SK-N-SH (cell line): ENCODE measurements around the gene SPTAN1. TPM values are rescaled to one million over a fixed set of nuclear protein-coding genes. Genes with fewer than 3 reads are reported as not detected.
"Not testable (repeated sequence)": the region's sequence is repeated elsewhere in the genome, so short reads cannot be mapped to it uniquely, and the experiment has no call there.

Experiments
- CTCF ChIA-PET: fragments of 300-600, 350-600 bp; formaldehyde crosslinking; extraction: SDS; loops from one replicate; lab custom pipeline; 2021; lab: Yijun Ruan, JAX
- POLR2A ChIA-PET: fragments of 350-600 bp; sonication (Branson Sonifier 250); formaldehyde crosslinking; extraction: SDS; loops from one replicate; lab custom pipeline; 2020; ENCODE audit warnings: antibody characterized with exemption, inconsistent platforms; lab: Yijun Ruan, JAX
- DNase-seq: peaks from one replicate; pipeline ENCODE4 v3.0.0; 2012
- H2AFZ ChIP-seq: fragments of 200-600 bp; sonication (generic); 2 replicates; pipeline ENCODE4 v1.8.1; 2016; ENCODE audit warnings: antibody characterized with exemption, mild to moderate bottlenecking, low read depth
- H3F3A ChIP-seq: fragments of 200-600 bp; sonication (generic); replicated peaks from 2 replicates; pipeline ENCODE3; 2016; ENCODE audit warnings: antibody characterized with exemption, mild to moderate bottlenecking; ENCODE audit not compliant: insufficient read depth
- H3K27ac ChIP-seq, 2 experiments: fragments of 200-500 bp in 1 of 2; fragments of 200-600 bp in 1 of 2; sonication (Bioruptor generic) in 1 of 2; sonication (generic), shearing (Covaris generic) in 1 of 2; 2 replicates each; pipeline versions ENCODE4 v1.5.1 to v1.6.1; 2014 to 2016; ENCODE audit warnings: low read depth in 2 of 2, inconsistent platforms in 1 of 2, low read length in 1 of 2, mild to moderate bottlenecking in 1 of 2, mixed read lengths in 1 of 2
- H3K27me3 ChIP-seq: fragments of 200-600 bp; sonication (generic), shearing (Covaris generic); 2 replicates; pipeline ENCODE4 v1.6.1; 2016; ENCODE audit warnings: mixed run types; ENCODE audit not compliant: insufficient read depth
- H3K36me3 ChIP-seq, 2 experiments: fragments of 200-500 bp in 1 of 2; fragments of 200-600 bp in 1 of 2; sonication (Bioruptor generic) in 1 of 2; sonication (generic) in 1 of 2; replicated peaks in 1 of 2; 2 replicates each; pipeline versions ENCODE3 to v1.5.1; 2014 to 2016; ENCODE audit warnings: low read length in 1 of 2, mild to moderate bottlenecking in 1 of 2; ENCODE audit not compliant: insufficient read depth in 2 of 2, control insufficient read depth in 1 of 2
- H3K4me1 ChIP-seq, 2 experiments: fragments of 200-500 bp in 1 of 2; fragments of 200-600 bp in 1 of 2; sonication (Bioruptor generic) in 1 of 2; sonication (generic), shearing (Covaris generic) in 1 of 2; 2 replicates each; pipeline versions ENCODE4 v1.5.1 to v1.6.1; 2014 to 2016; ENCODE audit warnings: low read depth in 1 of 2, low read length in 1 of 2, mixed run types in 1 of 2; ENCODE audit not compliant: insufficient read depth in 2 of 2, control insufficient read depth in 1 of 2
- H3K4me2 ChIP-seq: fragments of 200-600 bp; sonication (generic), shearing (Covaris generic); 2 replicates; pipeline ENCODE4 v1.6.1; 2017; ENCODE audit warnings: mixed run types
- H3K4me3 ChIP-seq, 2 experiments: fragments of 200-500 bp in 1 of 2; fragments of 200-600 bp in 1 of 2; sonication (Bioruptor generic) in 1 of 2; sonication (generic), shearing (Covaris generic) in 1 of 2; 2 replicates each; pipeline versions ENCODE4 v1.5.1 to v1.8.1; 2014 to 2016; ENCODE audit warnings: low read depth in 2 of 2, inconsistent platforms in 1 of 2, low read length in 1 of 2, mild to moderate bottlenecking in 1 of 2, mixed read lengths in 1 of 2, moderate library complexity in 1 of 2
- H3K79me2 ChIP-seq: fragments of 200-600 bp; sonication (generic); 2 replicates; pipeline ENCODE4 v1.8.1; 2017; ENCODE audit warnings: mild to moderate bottlenecking; ENCODE audit not compliant: insufficient read depth
- H3K9ac ChIP-seq: fragments of 200-600 bp; sonication (generic); 2 replicates; pipeline ENCODE4 v1.6.1; 2017; ENCODE audit warnings: mixed run types
- H3K9me2 ChIP-seq: fragments of 200-600 bp; sonication (generic); 2 replicates; pipeline ENCODE4 v1.6.1; 2017; ENCODE audit warnings: mixed run types
- H3K9me3 ChIP-seq: fragments of 200-600 bp; sonication (generic); 2 replicates; pipeline ENCODE4 v1.6.1; 2017; ENCODE audit warnings: mixed run types, mild to moderate bottlenecking, moderate library complexity
- H4K20me1 ChIP-seq: fragments of 200-600 bp; sonication (generic); 2 replicates; pipeline ENCODE4 v1.6.1; 2017; ENCODE audit warnings: mild to moderate bottlenecking, mixed run types; ENCODE audit not compliant: insufficient read depth
- ELF1 ChIP-seq: IDR thresholded peaks from 2 replicates; pipeline ENCODE4 v1.4.0; 2012
- FOXJ3 ChIP-seq: sonication (generic); formaldehyde crosslinking; IDR thresholded peaks from 2 replicates; pipeline ENCODE4 v1.5.1; 2020; ENCODE audit warnings: mild to moderate bottlenecking, missing genetic modification reagents
- GABPA ChIP-seq: IDR thresholded peaks from 2 replicates; pipeline ENCODE4 v1.4.0; 2012; ENCODE audit warnings: low read depth, mild to moderate bottlenecking
- MXI1 ChIP-seq: IDR thresholded peaks from 2 replicates; pipeline ENCODE4 v1.6.1; 2012; ENCODE audit warnings: mild to moderate bottlenecking, low read depth, low read length, improper control_type of control experiment
- NRF1 ChIP-seq: IDR thresholded peaks from 2 replicates; pipeline ENCODE4 v1.6.1; 2012; ENCODE audit warnings: low read depth, mild to moderate bottlenecking, low read length
- POLR2AphosphoS5 ChIP-seq: IDR thresholded peaks from 2 replicates; pipeline ENCODE4 v1.6.1; 2012; ENCODE audit warnings: low read depth, low read length
- SIN3A ChIP-seq: IDR thresholded peaks from 2 replicates; pipeline ENCODE4 v1.6.1; 2012; ENCODE audit warnings: low read depth, mild to moderate bottlenecking, low read length, moderate library complexity, borderline replicate concordance
- WGBS: methylation state at CpG from one replicate; pipeline ENCODE4 v1.1.6; 2017; ENCODE audit warnings: low lambda C conversion rate; 5-methylcytosine and 5-hydroxymethylcytosine counted together
- polyA plus RNA-seq, 3 experiments: library from polyadenylated mRNA; depleted of rRNA; stranded (reverse); fragments of >200 nt; gene quantifications; 2 replicates each; pipeline ENCODE4 v1.2.3, GENCODE V29; 2012
- TF ChIP-seq, protein P1 (sequence below): IDR thresholded peaks from 2 replicates; pipeline ENCODE4 v1.4.0; 2012; ENCODE audit warnings: low read depth
- TF ChIP-seq, protein P2 (sequence below): IDR thresholded peaks from 2 replicates; pipeline ENCODE4 v1.4.0; 2012; ENCODE audit warnings: low read depth, borderline replicate concordance

Gene SPTAN1
- polyA plus RNA-seq, 1 of the 3 experiments (the other 2 are of a cell fraction): 177 TPM

DNA sequence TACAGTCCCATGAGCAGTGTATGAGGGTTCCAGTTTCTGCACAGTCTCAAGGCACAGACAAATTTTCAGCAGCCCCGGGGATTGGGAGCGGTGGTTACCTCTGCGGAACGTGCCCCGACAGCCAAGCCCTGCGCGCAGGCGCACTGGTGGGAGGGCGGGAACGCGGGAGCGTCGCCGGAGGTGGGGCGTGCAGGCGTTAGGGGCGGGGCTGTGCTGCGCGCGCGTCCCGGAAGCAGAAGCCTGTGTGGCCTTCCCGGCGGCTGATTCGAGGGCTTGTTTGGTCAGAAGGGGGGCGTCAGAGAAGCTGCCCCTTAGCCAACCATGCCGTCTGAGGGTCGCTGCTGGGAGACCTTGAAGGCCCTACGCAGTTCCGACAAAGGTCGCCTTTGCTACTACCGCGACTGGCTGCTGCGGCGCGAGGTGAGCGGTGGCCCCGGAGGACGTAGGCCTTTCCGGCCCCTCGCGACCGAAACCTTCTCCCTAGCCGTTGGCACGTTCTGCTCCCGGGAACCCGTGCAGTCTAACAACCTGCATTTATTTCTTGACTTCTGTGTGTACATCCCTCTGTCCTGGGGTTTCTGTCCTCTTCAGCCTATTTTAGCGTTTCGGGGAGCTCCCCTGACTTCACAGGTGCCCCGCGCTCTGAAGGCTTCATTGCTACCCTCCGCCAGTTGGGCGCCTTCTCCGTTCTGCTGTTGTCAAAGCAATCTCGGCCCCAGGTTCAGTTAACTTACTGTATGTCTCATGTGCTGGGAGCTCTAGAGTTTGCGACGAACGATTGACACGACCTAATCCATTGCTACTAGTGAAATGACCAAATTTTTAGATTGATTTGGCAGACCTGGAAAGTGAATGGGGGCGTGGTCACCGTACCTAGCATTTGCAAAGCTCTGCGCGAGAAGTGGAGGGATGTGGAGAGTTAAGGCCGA, 47.6 kb upstream of the SPTAN1 start, which contains the start of gene GLE1:
TSS of gene GLE1 (plus strand) at position 235 of the 929 bp plus-strand sequence. CDS start at position 322, 87 bp downstream.
- WGBS: under 1% methylated on average over 28 of the region's 64 CpGs
- Histone ChIP-seq H2AFZ (peak within 1 kb of the TSS; percentile 90), H3K9ac (peak within 1 kb of the TSS; percentile 79), H3K4me1 (peaks cover 0 to 13% of the 10 kb centered on the region in 2 experiments; a peak in 2 of 4 replicates), H3K9me2 (no peaks in the 10 kb centered on the region), H3K4me3 (peak within 1 kb of the TSS; percentile 85 to 95), H3K79me2 (peaks cover 40% of the 10 kb centered on the region), H3F3A (peaks cover 17% of the 10 kb centered on the region), H3K36me3 (peaks cover 18 to 23% of the 10 kb centered on the region in 2 experiments), H3K4me2 (peak within 1 kb of the TSS; percentile 89), H3K9me3 (no peaks in the 10 kb centered on the region), H3K27ac (peak within 1 kb of the TSS; percentile 63 to 73), H4K20me1 (no peaks in the 10 kb centered on the region), H3K27me3 (no peaks in the 10 kb centered on the region)
- ChIA-PET POLR2A (interaction anchor here (0.6 to 2.2 kb wide), 4 partner anchors 10 to 47 kb away, joined by 3 to 15 read pairs (median 4); partner anchors contain the start of gene SPTAN1), CTCF (interaction anchor here (1.0 to 2.3 kb wide), 3 partner anchors 13 to 66 kb away, joined by 3 to 8 read pairs (median 5); no protein-coding TSS in a partner anchor)
- peak; percentile 87 for TF ChIP-seq ELF1
- TF ChIP-seq, protein P1, sequence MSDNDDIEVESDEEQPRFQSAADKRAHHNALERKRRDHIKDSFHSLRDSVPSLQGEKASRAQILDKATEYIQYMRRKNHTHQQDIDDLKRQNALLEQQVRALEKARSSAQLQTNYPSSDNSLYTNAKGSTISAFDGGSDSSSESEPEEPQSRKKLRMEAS: peak; percentile 88
- peak; percentile 79 for TF ChIP-seq GABPA
- TF ChIP-seq NRF1: peak; percentile 87
- peak; percentile 58; the same call in 1 of the 2 replicates for TF ChIP-seq SIN3A
- TF ChIP-seq MXI1: peak; percentile 82
- no peak for TF ChIP-seq FOXJ3 (CRISPR knock-in tag)
- TF ChIP-seq, protein P2, sequence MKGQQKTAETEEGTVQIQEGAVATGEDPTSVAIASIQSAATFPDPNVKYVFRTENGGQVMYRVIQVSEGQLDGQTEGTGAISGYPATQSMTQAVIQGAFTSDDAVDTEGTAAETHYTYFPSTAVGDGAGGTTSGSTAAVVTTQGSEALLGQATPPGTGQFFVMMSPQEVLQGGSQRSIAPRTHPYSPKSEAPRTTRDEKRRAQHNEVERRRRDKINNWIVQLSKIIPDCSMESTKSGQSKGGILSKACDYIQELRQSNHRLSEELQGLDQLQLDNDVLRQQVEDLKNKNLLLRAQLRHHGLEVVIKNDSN: no peak
- peak; percentile 96 for TF ChIP-seq POLR2AphosphoS5
- peak; percentile 99 for DNase-seq

DNA sequence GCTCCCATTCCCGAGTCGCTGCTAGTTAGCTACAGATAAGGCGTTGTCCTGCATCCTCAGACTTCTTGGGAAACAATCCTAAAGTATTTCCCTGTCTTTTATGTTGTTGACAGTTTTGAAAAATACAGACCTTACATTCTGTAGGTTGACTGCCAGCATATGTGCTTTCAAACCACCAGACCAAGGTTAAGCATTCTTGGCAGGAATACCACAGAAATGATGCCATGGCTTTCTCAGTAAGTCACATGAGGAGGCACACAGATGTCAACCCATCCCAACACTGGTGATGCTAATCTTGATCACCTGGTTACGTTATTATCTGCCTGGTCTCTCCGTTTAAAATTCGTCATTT, 47.0 kb upstream of the SPTAN1 start:
- DNase-seq: peak; percentile 34
- no peak for TF ChIP-seq ELF1
- TF ChIP-seq, protein P2: peak; percentile 34; the same call in 1 of the 2 replicates
- TF ChIP-seq, all 33 proteins: peak for 1
- H3K27me3 ChIP-seq: no peaks in the 10 kb centered on the region
- peak overlapping the region; percentile 80 for H2AFZ ChIP-seq
- peak overlapping the region; percentile 89 for H3K4me2 ChIP-seq
- no peaks in the 10 kb centered on the region for H3K9me3 ChIP-seq
- H4K20me1 ChIP-seq: no peaks in the 10 kb centered on the region
- peaks cover 13 to 25% of the 10 kb centered on the region in 2 experiments for H3K36me3 ChIP-seq
- peaks cover 45% of the 10 kb centered on the region for H3K79me2 ChIP-seq
- peak overlapping the region; percentile 63 to 73; a peak in 3 of 4 replicates for H3K27ac ChIP-seq
- WGBS: 27% methylated on average over 6 of the region's 6 CpGs
- H3K4me3 ChIP-seq: peak overlapping the region; percentile 85 to 95
- peaks cover 14% of the 10 kb centered on the region for H3F3A ChIP-seq
- H3K4me1 ChIP-seq: peaks cover 0 to 13% of the 10 kb centered on the region in 2 experiments; a peak in 2 of 4 replicates
- peak overlapping the region; percentile 79 for H3K9ac ChIP-seq
- ChIA-PET CTCF (interaction anchor here (1.0 to 2.3 kb wide), 3 partner anchors 13 to 66 kb away, joined by 3 to 8 read pairs (median 5); no protein-coding TSS in a partner anchor), POLR2A (interaction anchor here (2.2 kb wide), 1 partner anchor 46 kb away, joined by 15 read pairs; the partner anchor contains the start of gene SPTAN1)
- no peaks in the 10 kb centered on the region for H3K9me2 ChIP-seq

DNA sequence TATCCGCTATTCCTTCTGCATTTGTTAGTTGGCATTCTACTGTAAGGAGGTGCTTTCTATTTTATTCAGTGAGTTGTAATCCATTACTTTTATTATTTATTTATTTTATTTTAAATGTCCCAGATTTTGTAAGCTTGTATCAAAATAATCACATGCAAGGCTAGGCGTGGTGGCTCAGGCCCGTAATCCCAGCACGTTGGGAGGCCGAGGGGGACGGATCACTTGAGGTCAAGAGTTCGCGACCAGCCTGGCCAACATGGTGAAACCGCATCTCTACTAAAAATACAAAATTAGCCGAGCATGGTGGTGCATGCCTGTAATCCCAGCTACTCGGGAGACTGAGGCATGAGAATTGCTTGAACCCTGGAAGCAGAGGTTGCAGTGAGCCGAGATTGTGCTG, 46.5 kb upstream of the SPTAN1 start:
- POLR2A ChIA-PET: interaction anchor here (2.2 kb wide), 1 partner anchor 46 kb away, joined by 15 read pairs; the partner anchor contains the start of gene SPTAN1
- Histone ChIP-seq H3K4me1 (peaks cover 0 to 13% of the 10 kb centered on the region in 2 experiments; a peak in 2 of 4 replicates), H3K79me2 (peaks cover 45% of the 10 kb centered on the region), H3K36me3 (peaks cover 9 to 23% of the 10 kb centered on the region in 2 experiments), H3K27ac (peak overlapping the region in 1 of 2 experiments; percentile 63; a peak in 1 of 4 replicates), H3K4me3 (peak overlapping the region; percentile 85 to 95; a peak in 3 of 4 replicates), H3K4me2 (peak overlapping the region; percentile 89; the same call in 1 of the 2 replicates)
- not testable (repeated sequence) for H2AFZ ChIP-seq, H3F3A ChIP-seq, H3K27me3 ChIP-seq, H3K9me2 ChIP-seq, H3K9me3 ChIP-seq, H3K9ac ChIP-seq, DNase-seq, H4K20me1 ChIP-seq
- WGBS: 97% methylated on average over 12 of the region's 12 CpGs
- CTCF ChIA-PET: interaction anchor here (1.0 to 2.3 kb wide), 2 partner anchors 15 to 67 kb away, joined by 3 to 8 read pairs; no protein-coding TSS in a partner anchor
